ENCODE data around the gene RIMBP3C. TPM values are rescaled to one million over a fixed set of nuclear protein-coding genes. Genes with fewer than 3 reads are reported as not detected.
"Not testable (repeated sequence)": the region's sequence is repeated elsewhere in the genome, so short reads cannot be mapped to it uniquely, and the experiment has no call there.

RIMBP3C gene
- polyA plus RNA-seq, 1 donor (not counting 4 experiments of a cell fraction or from before 2014, with no cell fraction given), result 0.01 TPM

- Histone ChIP-seq H3K27me3 (ENCODE audit: control insufficient read depth, extremely low read depth, insufficient read depth, low read length) (no peaks in the 10 kb centered on the region), H4K20me1 (ENCODE audit: control insufficient read depth, extremely low read depth, insufficient read depth, low read length) (peaks cover 4% of the 10 kb centered on the region), H3K27ac (ENCODE audit: control insufficient read depth, insufficient read depth, low read length) (no peak overlapping the region), H3K79me2 (ENCODE audit: control insufficient read depth, insufficient read depth, low read length) (peaks cover 18% of the 10 kb centered on the region), H3K9me3 (ENCODE audit: control insufficient read depth, low read depth, low read length) (no peaks in the 10 kb centered on the region), H3K4me1 (ENCODE audit: control insufficient read depth, extremely low read depth, insufficient read depth, low read length) (peaks cover 2% of the 10 kb centered on the region), H3K36me3 (ENCODE audit: control insufficient read depth in 2 of 2, extremely low read depth in 1 of 2, insufficient read depth in 2 of 2, low read length in 2 of 2) (no peaks in the 10 kb centered on the region), H3K4me2 (ENCODE audit: control insufficient read depth, extremely low read depth, insufficient read depth, low read depth, low read length) (no peak overlapping the region), H3K9ac (ENCODE audit: control insufficient read depth, extremely low read depth, insufficient read depth, low read length) (no peak overlapping the region), H3K9me1 (ENCODE audit: control insufficient read depth, extremely low read depth, insufficient read depth, low read length) (no peaks in the 10 kb centered on the region), H3K4me3 (ENCODE audit: control insufficient read depth in 2 of 3, extremely low read depth in 1 of 3, insufficient read depth in 2 of 3, low read depth in 1 of 3, low read length in 3 of 3) (no peak overlapping the region), H2AFZ (ENCODE audit: control insufficient read depth, low read length) (no peak overlapping the region)
- dilution Hi-C loops (cut with MboI; ENCODE audit: extremely low pct_ligation_motif_present, low sequenced_read_pairs), result no loop called here
- FAIRE-seq (no peak), DNase-seq (ENCODE audit: low read depth, low spot score) (no peak)
- TF ChIP-seq CTCF (optimal IDR thresholded peaks at IDR 0.05 in 1 of 3, IDR thresholded peaks at IDR 0.05 in 1 of 3, conservative IDR thresholded peaks at IDR 0.05 in 1 of 3; ENCODE audit: extremely low read depth in 1 of 3, insufficient read depth in 2 of 3, low read length in 3 of 3), result no peak
- no peak for TF ChIP-seq EZH2 (IDR thresholded peaks at IDR 0.05; ENCODE audit: low read length)
These were observed 13.2 kb upstream of the RIMBP3C start for GRCh38 chr22:21564411-21564810.

- Histone ChIP-seq H3K27me3 (ENCODE audit: control insufficient read depth, extremely low read depth, insufficient read depth, low read length) (no peaks in the 10 kb centered on the region), H3K79me2 (ENCODE audit: control insufficient read depth, insufficient read depth, low read length) (peaks cover 13% of the 10 kb centered on the region), H3K9me1 (ENCODE audit: control insufficient read depth, extremely low read depth, insufficient read depth, low read length) (no peaks in the 10 kb centered on the region), H3K9ac (ENCODE audit: control insufficient read depth, extremely low read depth, insufficient read depth, low read length) (no peak overlapping the region), H3K36me3 (ENCODE audit: control insufficient read depth in 2 of 2, extremely low read depth in 1 of 2, insufficient read depth in 2 of 2, low read length in 2 of 2) (no peaks in the 10 kb centered on the region), H4K20me1 (ENCODE audit: control insufficient read depth, extremely low read depth, insufficient read depth, low read length) (peaks cover 3% of the 10 kb centered on the region), H3K4me3 (ENCODE audit: control insufficient read depth in 2 of 3, extremely low read depth in 1 of 3, insufficient read depth in 2 of 3, low read depth in 1 of 3, low read length in 3 of 3) (no peak overlapping the region), H3K27ac (ENCODE audit: control insufficient read depth, insufficient read depth, low read length) (no peak overlapping the region), H3K9me3 (ENCODE audit: control insufficient read depth, low read depth, low read length) (no peaks in the 10 kb centered on the region), H3K4me1 (ENCODE audit: control insufficient read depth, extremely low read depth, insufficient read depth, low read length) (no peaks in the 10 kb centered on the region), H3K4me2 (ENCODE audit: control insufficient read depth, extremely low read depth, insufficient read depth, low read depth, low read length) (no peak overlapping the region), H2AFZ (ENCODE audit: control insufficient read depth, low read length) (no peak overlapping the region)
- FAIRE-seq, result no peak
- TF ChIP-seq CTCF (optimal IDR thresholded peaks at IDR 0.05 in 1 of 3, IDR thresholded peaks at IDR 0.05 in 1 of 3, conservative IDR thresholded peaks at IDR 0.05 in 1 of 3; ENCODE audit: extremely low read depth in 1 of 3, insufficient read depth in 2 of 3, low read length in 3 of 3) (no peak), EZH2 (IDR thresholded peaks at IDR 0.05; ENCODE audit: low read length) (no peak)
- dilution Hi-C loops (cut with MboI; ENCODE audit: extremely low pct_ligation_motif_present, low sequenced_read_pairs), result no loop called here
- DNase-seq (ENCODE audit: low read depth, low spot score), result no peak
These were observed 12.7 kb upstream of the RIMBP3C start for GRCh38 chr22:21563912-21564311.

GRCh38 chr22:21560657-21561056 is 9.4 kb upstream of the RIMBP3C start:
- H3K4me3 ChIP-seq (ENCODE audit: control insufficient read depth in 2 of 3, extremely low read depth in 1 of 3, insufficient read depth in 2 of 3, low read depth in 1 of 3, low read length in 3 of 3); H2AFZ ChIP-seq (ENCODE audit: control insufficient read depth, low read length); H3K36me3 ChIP-seq (ENCODE audit: control insufficient read depth in 2 of 2, extremely low read depth in 1 of 2, insufficient read depth in 2 of 2, low read length in 2 of 2); FAIRE-seq; H3K27me3 ChIP-seq (ENCODE audit: control insufficient read depth, extremely low read depth, insufficient read depth, low read length); H3K9me3 ChIP-seq (ENCODE audit: control insufficient read depth, low read depth, low read length); H3K27ac ChIP-seq (ENCODE audit: control insufficient read depth, insufficient read depth, low read length); DNase-seq (ENCODE audit: low read depth, low spot score); H3K9me1 ChIP-seq (ENCODE audit: control insufficient read depth, extremely low read depth, insufficient read depth, low read length); H3K79me2 ChIP-seq (ENCODE audit: control insufficient read depth, insufficient read depth, low read length); H3K4me2 ChIP-seq (ENCODE audit: control insufficient read depth, extremely low read depth, insufficient read depth, low read depth, low read length); H4K20me1 ChIP-seq (ENCODE audit: control insufficient read depth, extremely low read depth, insufficient read depth, low read length); dilution Hi-C loops (cut with MboI; ENCODE audit: extremely low pct_ligation_motif_present, low sequenced_read_pairs); H3K9ac ChIP-seq (ENCODE audit: control insufficient read depth, extremely low read depth, insufficient read depth, low read length); H3K4me1 ChIP-seq (ENCODE audit: control insufficient read depth, extremely low read depth, insufficient read depth, low read length): not testable (repeated sequence)

- H3K27ac ChIP-seq (ENCODE audit: control insufficient read depth, insufficient read depth, low read length); H3K27me3 ChIP-seq (ENCODE audit: control insufficient read depth, extremely low read depth, insufficient read depth, low read length); H4K20me1 ChIP-seq (ENCODE audit: control insufficient read depth, extremely low read depth, insufficient read depth, low read length); dilution Hi-C loops (cut with MboI; ENCODE audit: extremely low pct_ligation_motif_present, low sequenced_read_pairs); H3K4me1 ChIP-seq (ENCODE audit: control insufficient read depth, extremely low read depth, insufficient read depth, low read length); H2AFZ ChIP-seq (ENCODE audit: control insufficient read depth, low read length); H3K79me2 ChIP-seq (ENCODE audit: control insufficient read depth, insufficient read depth, low read length); DNase-seq (ENCODE audit: low read depth, low spot score); H3K4me2 ChIP-seq (ENCODE audit: control insufficient read depth, extremely low read depth, insufficient read depth, low read depth, low read length); H3K9me3 ChIP-seq (ENCODE audit: control insufficient read depth, low read depth, low read length); H3K9me1 ChIP-seq (ENCODE audit: control insufficient read depth, extremely low read depth, insufficient read depth, low read length); H3K9ac ChIP-seq (ENCODE audit: control insufficient read depth, extremely low read depth, insufficient read depth, low read length); H3K36me3 ChIP-seq (ENCODE audit: control insufficient read depth in 2 of 2, extremely low read depth in 1 of 2, insufficient read depth in 2 of 2, low read length in 2 of 2); H3K4me3 ChIP-seq (ENCODE audit: control insufficient read depth in 2 of 3, extremely low read depth in 1 of 3, insufficient read depth in 2 of 3, low read depth in 1 of 3, low read length in 3 of 3); FAIRE-seq: not testable (repeated sequence)
These were observed 8.3 kb upstream of the RIMBP3C start for GRCh38 chr22:21559345-21560125.
